HG03432 (cell line): ENCODE measurements around the gene PPFIA2.

Experiments used
- ATAC-seq: cut with Tn5 transposase; IDR thresholded peaks from one replicate; pipeline ENCODE4 v1.9.1; 2021; ENCODE audit warnings: mild to moderate bottlenecking, moderate library complexity; ENCODE audit not compliant: unreplicated experiment

Gene PPFIA2

GRCh38 chr12:81759190-81760051, at the start of gene PPFIA2:
Gene PPFIA2 (minus strand): TSS chr12:81759350.
- no peak for ATAC-seq

GRCh38 chr12:81800298-81801148, 41.4 kb upstream of the PPFIA2 start:
- no peak for ATAC-seq

GRCh38 chr12:81798294-81798693, 39.1 kb upstream of the PPFIA2 start:
- ATAC-seq: no peak

- ATAC-seq: peak; percentile 64
Measured at GRCh38 chr12:81797100-81797499, 38.0 kb upstream of the PPFIA2 start.

DNA sequence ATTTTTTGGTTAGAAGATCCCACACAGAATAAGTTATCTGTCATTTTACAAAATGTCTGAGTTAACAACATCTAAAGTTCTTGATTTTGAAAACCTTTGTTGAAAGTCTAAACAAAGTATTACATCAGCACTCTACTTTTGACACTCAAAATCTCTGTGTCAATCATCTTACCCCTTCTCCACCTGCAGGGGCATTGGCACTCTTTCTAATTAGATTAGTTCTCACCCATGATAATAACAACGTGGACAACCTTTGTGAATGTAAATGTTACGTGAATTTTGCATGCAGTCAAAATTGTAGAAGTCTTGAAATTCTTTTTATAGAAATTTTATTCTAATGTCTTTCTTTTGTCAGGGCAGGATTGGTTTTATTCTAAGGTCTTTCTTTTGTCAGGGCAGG, 33.5 kb upstream of the PPFIA2 start:
- no peak for ATAC-seq

DNA sequence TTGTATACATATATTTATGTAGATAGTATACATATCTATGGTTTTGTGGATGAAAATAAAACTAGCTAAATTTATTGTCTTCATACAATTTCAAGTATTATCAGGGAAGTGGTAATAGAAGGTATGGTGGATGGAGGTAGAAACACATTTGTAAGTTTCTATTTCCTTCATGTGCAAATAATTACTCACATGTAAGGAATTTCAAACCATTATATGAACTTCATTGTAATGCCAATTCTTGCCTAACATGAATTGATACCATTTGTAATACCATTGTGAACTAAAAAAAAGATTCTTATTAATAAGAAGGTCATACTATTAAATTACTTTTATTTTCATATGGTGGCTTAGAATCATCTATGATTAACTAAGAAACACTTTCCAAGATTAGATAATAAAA, 20.1 kb upstream of the PPFIA2 start:
- ATAC-seq: no peak

- ATAC-seq: no peak
Measured at GRCh38 chr12:81778719-81779118, 19.6 kb upstream of the PPFIA2 start.

GRCh38 chr12:81758421-81759189, 545 bp downstream of the PPFIA2 start:
- no peak for ATAC-seq

GRCh38 chr12:81757731-81758365, 1.3 kb downstream of the PPFIA2 start:
- ATAC-seq: no peak

- no peak for ATAC-seq
Measured at GRCh38 chr12:81729781-81730180, 29.4 kb downstream of the PPFIA2 start.

- ATAC-seq: no peak
Measured at GRCh38 chr12:81727391-81727790, 31.8 kb downstream of the PPFIA2 start.

- ATAC-seq: no peak
Measured at GRCh38 chr12:81726634-81727033, 32.5 kb downstream of the PPFIA2 start.

- no peak for ATAC-seq
Measured at GRCh38 chr12:81723361-81723760, 35.8 kb downstream of the PPFIA2 start.

DNA sequence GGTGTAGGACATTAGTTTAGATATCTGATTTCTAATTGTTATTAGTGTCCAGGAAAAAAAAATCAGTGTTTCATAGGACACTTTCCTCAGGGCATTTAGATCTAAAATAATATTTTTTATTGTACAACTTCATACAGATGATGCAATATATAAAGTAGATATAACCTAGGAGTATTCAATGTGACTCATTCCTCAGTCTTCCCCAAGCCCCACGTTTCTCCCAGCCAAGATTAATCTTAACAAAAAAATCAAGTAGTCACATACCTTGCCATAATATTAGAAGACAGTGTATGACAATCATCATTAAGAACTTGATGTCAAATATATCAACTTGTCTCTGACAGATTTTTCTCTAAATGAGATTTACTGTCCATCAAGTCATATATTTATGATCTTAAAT, 37.1 kb downstream of the PPFIA2 start:
- ATAC-seq: no peak

DNA sequence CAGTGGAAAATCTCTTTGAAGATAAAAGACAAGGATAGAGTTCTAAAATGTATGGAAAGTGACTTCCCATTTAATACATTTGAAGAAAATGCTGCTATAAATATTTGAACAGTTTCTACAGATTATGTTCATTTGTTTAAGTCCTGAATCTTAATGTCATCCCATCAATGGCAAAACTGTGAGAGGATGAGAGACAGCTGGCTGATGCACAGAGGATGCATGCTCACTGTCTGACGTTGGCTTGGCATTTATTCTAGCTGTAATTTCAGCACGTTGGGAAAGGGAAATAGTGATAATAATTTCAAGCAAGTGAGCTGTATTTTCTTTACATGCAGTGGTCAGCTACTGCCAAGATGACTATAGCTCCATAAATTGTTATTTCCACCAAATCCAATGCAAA, 40.5 kb downstream of the PPFIA2 start:
- ATAC-seq: no peak

DNA sequence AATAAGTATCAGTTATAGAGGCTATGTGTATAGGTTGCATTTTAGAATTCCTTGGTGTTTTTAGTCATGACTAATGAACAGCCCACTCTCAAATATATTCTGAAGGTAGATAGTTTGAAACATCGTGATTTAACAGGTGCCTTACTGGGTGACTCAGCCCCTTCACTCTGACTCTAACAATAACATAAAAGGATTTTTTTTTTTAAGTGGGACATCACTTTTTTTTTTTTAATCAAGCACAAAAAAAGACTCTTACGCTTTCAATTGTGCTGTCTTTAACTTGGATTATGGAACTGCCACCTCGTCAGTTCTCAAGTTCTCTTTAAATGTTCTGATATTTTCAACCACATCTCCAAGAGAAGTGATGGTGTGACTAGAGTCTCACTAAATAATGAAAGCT, 46.6 kb downstream of the PPFIA2 start:
- ATAC-seq: no peak

- no peak for ATAC-seq
Measured at GRCh38 chr12:81705586-81705985, 53.6 kb downstream of the PPFIA2 start.

GRCh38 chr12:81699551-81699950, 59.6 kb downstream of the PPFIA2 start:
- ATAC-seq: no peak

GRCh38 chr12:81692008-81692407, 67.1 kb downstream of the PPFIA2 start:
- ATAC-seq: no peak

DNA sequence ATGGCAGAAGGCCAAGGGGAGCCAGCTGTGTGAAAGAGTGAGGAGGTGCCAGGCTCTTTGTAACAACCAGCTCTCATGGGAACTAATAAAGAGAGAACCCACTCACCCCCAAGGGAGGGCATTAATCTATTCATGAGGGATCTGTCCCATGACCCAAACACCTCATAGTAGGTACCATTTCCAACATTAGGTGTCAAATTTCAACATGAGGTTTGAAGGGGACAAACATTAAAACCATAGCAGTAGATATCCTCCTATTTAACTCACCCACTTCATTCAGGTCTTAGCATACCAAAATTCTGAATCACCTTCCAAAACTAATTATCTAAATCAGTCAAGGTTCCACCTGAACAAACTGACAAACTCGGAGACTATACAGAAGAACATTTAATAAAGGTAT, 75.3 kb downstream of the PPFIA2 start:
- ATAC-seq: no peak

- ATAC-seq: no peak
Measured at GRCh38 chr12:81679614-81680013, 79.5 kb downstream of the PPFIA2 start.
